KMS-11 (cell line): Measurements from ENCODE around the gene HOXD4.

Source experiments
- H2AFZ ChIP-seq: fragments of 200-600 bp; sonication (generic); 2 replicates; pipeline ENCODE4 v1.6.1; 2016; ENCODE audit warnings: antibody characterized with exemption, mixed run types, low read depth
- H3K27ac ChIP-seq: fragments of 200-600 bp; sonication (generic); 2 replicates; pipeline ENCODE4 v1.6.1; 2016; ENCODE audit warnings: mild to moderate bottlenecking, mixed run types
- H3K27me3 ChIP-seq: fragments of 200-600 bp; sonication (generic); 2 replicates; pipeline ENCODE4 v1.6.1; 2017; ENCODE audit warnings: mild to moderate bottlenecking, low read depth, mixed run types, moderate library complexity; ENCODE audit not compliant: insufficient read depth
- H3K36me3 ChIP-seq: fragments of 200-600 bp; sonication (generic); 2 replicates; pipeline ENCODE4 v1.6.1; 2017; ENCODE audit warnings: mild to moderate bottlenecking, mixed run types; ENCODE audit not compliant: insufficient read depth
- H3K4me1 ChIP-seq: fragments of 200-600 bp; sonication (generic); 2 replicates; pipeline ENCODE4 v1.6.1; 2016; ENCODE audit warnings: mild to moderate bottlenecking, low read depth, mixed run types; ENCODE audit not compliant: poor library complexity, severe bottlenecking
- H3K4me2 ChIP-seq: fragments of 200-600 bp; sonication (generic); 2 replicates; pipeline ENCODE4 v1.7.0; 2016; ENCODE audit warnings: mild to moderate bottlenecking, mixed run types
- H3K4me3 ChIP-seq: fragments of 200-600 bp; sonication (generic); IDR thresholded peaks from 2 replicates; pipeline ENCODE4 v1.6.1; 2017; ENCODE audit warnings: low read depth, low read length, mixed read lengths; ENCODE audit not compliant: insufficient read depth
- H3K79me2 ChIP-seq: fragments of 200-600 bp; sonication (generic); 2 replicates; pipeline ENCODE4 v1.6.1; 2016; ENCODE audit warnings: low read depth, mixed run types; ENCODE audit not compliant: insufficient read depth
- H3K9ac ChIP-seq: fragments of 200-600 bp; sonication (generic); 2 replicates; pipeline ENCODE4 v1.6.1; 2016; ENCODE audit warnings: mild to moderate bottlenecking, mixed run types
- H4K20me1 ChIP-seq: fragments of 200-600 bp; sonication (generic); 2 replicates; pipeline ENCODE4 v1.6.1; 2016; ENCODE audit warnings: mild to moderate bottlenecking, mixed run types; ENCODE audit not compliant: insufficient read depth
- CTCF ChIP-seq: fragments of 200-600 bp; sonication (generic); conservative IDR thresholded peaks from 2 replicates; pipeline ENCODE4 v1.6.1; 2017; ENCODE audit warnings: low read depth, mild to moderate bottlenecking, antibody characterized with exemption, low read length, moderate library complexity, mixed read lengths

HOXD4 gene

GRCh38 chr2:176103742-176104315, 47.5 kb upstream of the HOXD4 start:
- no peaks in the 10 kb centered on the region for H3K79me2 ChIP-seq
- H4K20me1 ChIP-seq: no peaks in the 10 kb centered on the region
- no peak overlapping the region for H3K27ac ChIP-seq
- H3K36me3 ChIP-seq: no peaks in the 10 kb centered on the region
- H2AFZ ChIP-seq: no peak overlapping the region
- no peaks in the 10 kb centered on the region for H3K4me1 ChIP-seq
- H3K27me3 ChIP-seq: no peaks in the 10 kb centered on the region
- H3K9ac ChIP-seq: no peak overlapping the region
- no peak for TF ChIP-seq CTCF
- no peak overlapping the region for H3K4me3 ChIP-seq
- H3K4me2 ChIP-seq: no peak overlapping the region

GRCh38 chr2:176104316-176105077, 46.9 kb upstream of the HOXD4 start:
- H3K4me3 ChIP-seq: no peak overlapping the region
- H2AFZ ChIP-seq: no peak overlapping the region
- H3K79me2 ChIP-seq: no peaks in the 10 kb centered on the region
- no peaks in the 10 kb centered on the region for H4K20me1 ChIP-seq
- H3K9ac ChIP-seq: no peak overlapping the region
- H3K4me1 ChIP-seq: no peaks in the 10 kb centered on the region
- no peaks in the 10 kb centered on the region for H3K36me3 ChIP-seq
- no peak overlapping the region for H3K27ac ChIP-seq
- TF ChIP-seq CTCF: no peak
- H3K27me3 ChIP-seq: no peaks in the 10 kb centered on the region
- no peak overlapping the region for H3K4me2 ChIP-seq

- no peak for TF ChIP-seq CTCF
- Histone ChIP-seq H4K20me1 (no peaks in the 10 kb centered on the region), H3K79me2 (no peaks in the 10 kb centered on the region), H3K27me3 (no peaks in the 10 kb centered on the region), H3K4me1 (no peaks in the 10 kb centered on the region), H3K27ac (no peak overlapping the region), H3K4me2 (no peak overlapping the region), H3K9ac (no peak overlapping the region), H2AFZ (no peak overlapping the region), H3K4me3 (no peak overlapping the region), H3K36me3 (no peaks in the 10 kb centered on the region)
Observed at GRCh38 chr2:176105078-176105729, 46.1 kb upstream of the HOXD4 start.

- Histone ChIP-seq H3K4me3 (no peak overlapping the region), H4K20me1 (no peaks in the 10 kb centered on the region)
Observed at GRCh38 chr2:176105730-176106580, 45.4 kb upstream of the HOXD4 start.

More at GRCh38 chr2:176105730-176106580, 45.4 kb upstream of the HOXD4 start:
- no peak overlapping the region; the same call in 1 of the 2 replicates for H3K4me2 ChIP-seq
- no peak overlapping the region for H3K27ac ChIP-seq
- H2AFZ ChIP-seq: peak overlapping the region; percentile 10; the same call in 1 of the 2 replicates
- H3K9ac ChIP-seq: no peak overlapping the region
- H3K36me3 ChIP-seq: no peaks in the 10 kb centered on the region
- H3K27me3 ChIP-seq: no peaks in the 10 kb centered on the region
- no peaks in the 10 kb centered on the region for H3K79me2 ChIP-seq
- H3K4me1 ChIP-seq: no peaks in the 10 kb centered on the region
- no peak for TF ChIP-seq CTCF
